HCT116 (cell line): ENCODE results near the gene CALR3. TPM values are rescaled to one million over a fixed set of nuclear protein-coding genes. Genes with fewer than 3 reads are reported as not detected.

Source experiments
- ATAC-seq: fragments of 200-7000 bp; cut with Tn5 transposase; 2 replicates; pipeline ENCODE4 v1.9.1; 2020; ENCODE audit warnings: mild to moderate bottlenecking, moderate library complexity
- BruUV-seq: library from RNA; stranded (reverse); fragments of 400-500 nt; replicated peaks from 2 replicates; lab custom pipeline; 2021; lab: Mats Ljungman, UMichigan
- CTCF ChIA-PET: fragments of 300-600 bp; sonication (Branson Sonifier 250); formaldehyde crosslinking; loops from one replicate; lab custom pipeline; 2021; ENCODE audit warnings: antibody characterized with exemption; lab: Charles Lee
- POLR2A ChIA-PET: fragments of 300-600, 350-600 bp; sonication (Branson Sonifier 250); formaldehyde crosslinking; loops from one replicate; lab custom pipeline; 2021; ENCODE audit warnings: antibody characterized with exemption; lab: Charles Lee
- RAD21 ChIA-PET, 2 experiments: fragments of 300-600 bp; sonication (Branson Sonifier 250); formaldehyde crosslinking; loops; one replicate each; lab custom pipeline; 2023; ENCODE audit warnings: low total read pairs in 2 of 2; ENCODE audit not compliant: uncharacterized antibody in 2 of 2, unreplicated experiment in 2 of 2, low non-redundant PET in 1 of 2; lab: Charles Lee
- DNase-seq: peaks from one replicate; pipeline ENCODE4 v3.0.0-alpha.2; 2010; ENCODE audit warnings: low read depth, low spot score
- H2AFZ ChIP-seq: fragments of 200-600 bp; shearing (Covaris generic), sonication (generic); 2 replicates; pipeline ENCODE4 v1.6.1; 2017; ENCODE audit warnings: low read depth, mixed run types, mixed read lengths, antibody characterized with exemption, low read length; ENCODE audit not compliant: poor library complexity, severe bottlenecking
- H3K27ac ChIP-seq: 2 replicates; pipeline ENCODE4 v1.5.1; 2012; ENCODE audit warnings: low read depth, low read length
- H3K27me3 ChIP-seq: fragments of 200-600 bp; sonication (generic); 2 replicates; pipeline ENCODE4 v1.6.1; 2016; ENCODE audit warnings: mixed run types, low read length, mixed read lengths; ENCODE audit not compliant: insufficient read depth
- H3K36me3 ChIP-seq, 2 experiments: fragments of 200-500 bp in 1 of 2; fragments of 200-600 bp in 1 of 2; sonication (Bioruptor generic) in 1 of 2; sonication (generic) in 1 of 2; 2 replicates each; pipeline versions ENCODE4 v1.5.1 to v1.6.1; 2014 to 2016; ENCODE audit warnings: low read length in 2 of 2, inconsistent platforms in 1 of 2, mixed read lengths in 1 of 2, mixed run types in 1 of 2; ENCODE audit not compliant: insufficient read depth in 2 of 2, control insufficient read depth in 1 of 2
- H3K4me1 ChIP-seq, 2 experiments: fragments of 200-600 bp in 1 of 2; sonication (generic) in 1 of 2; 2 replicates each; pipeline versions ENCODE4 v1.5.1 to v1.6.1; 2012 to 2017; ENCODE audit warnings: low read length in 2 of 2, inconsistent platforms in 1 of 2, mild to moderate bottlenecking in 1 of 2, mixed read lengths in 1 of 2, mixed run types in 1 of 2, moderate library complexity in 1 of 2; ENCODE audit not compliant: insufficient read depth in 2 of 2, control insufficient read depth in 1 of 2
- H3K4me2 ChIP-seq: fragments of 200-600 bp; sonication (generic); 2 replicates; pipeline ENCODE4 v1.6.1; 2017; ENCODE audit warnings: mixed run types, low read length, mixed read lengths
- H3K4me3 ChIP-seq, 2 experiments: fragments of 200-600 bp in 1 of 2; sonication (generic) in 1 of 2; replicated peaks in 1 of 2; 2 replicates each; pipeline ENCODE4 v1.5.1; 2011 to 2016; ENCODE audit warnings: low read length in 2 of 2, control low read depth in 1 of 2, low read depth in 1 of 2, mild to moderate bottlenecking in 1 of 2, mixed read lengths in 1 of 2, mixed run types in 1 of 2
- H3K79me2 ChIP-seq: fragments of 200-600 bp; sonication (generic); 2 replicates; pipeline ENCODE4 v1.6.1; 2017; ENCODE audit warnings: mild to moderate bottlenecking, mixed run types, low read length, moderate library complexity, mixed read lengths; ENCODE audit not compliant: insufficient read depth
- H3K9ac ChIP-seq: fragments of 200-600 bp; sonication (generic); 2 replicates; pipeline ENCODE4 v1.6.1; 2016; ENCODE audit warnings: low read length, mixed read lengths
- H3K9me2 ChIP-seq: fragments of 200-600 bp; sonication (generic), shearing (Covaris generic); 2 replicates; pipeline ENCODE4 v1.6.1; 2017; ENCODE audit warnings: mixed run types, mild to moderate bottlenecking, moderate library complexity; ENCODE audit not compliant: insufficient read depth
- H3K9me3 ChIP-seq, 2 experiments: fragments of 200-500 bp in 1 of 2; fragments of 200-600 bp in 1 of 2; sonication (Bioruptor generic) in 1 of 2; sonication (generic) in 1 of 2; 2 replicates each; pipeline ENCODE4 v1.6.1; 2014 to 2017; ENCODE audit warnings: low read length in 2 of 2, mixed read lengths in 2 of 2, inconsistent platforms in 1 of 2, low read depth in 1 of 2, mild to moderate bottlenecking in 1 of 2, mixed run types in 1 of 2, moderate library complexity in 1 of 2; ENCODE audit not compliant: control insufficient read depth in 1 of 2, insufficient read depth in 1 of 2
- H4K20me1 ChIP-seq: fragments of 200-600 bp; sonication (generic), shearing (Covaris generic); 2 replicates; pipeline ENCODE4 v1.6.1; 2017; ENCODE audit warnings: mixed run types, mild to moderate bottlenecking, moderate library complexity; ENCODE audit not compliant: insufficient read depth
- ATF3 ChIP-seq: IDR thresholded peaks from 2 replicates; pipeline ENCODE4 v1.6.1; 2012
- CBX3 ChIP-seq: IDR thresholded peaks from 2 replicates; pipeline ENCODE4 v1.6.1; 2012; ENCODE audit warnings: low read depth
- CEBPB ChIP-seq: IDR thresholded peaks from 2 replicates; pipeline ENCODE4 v1.6.1; 2012; ENCODE audit warnings: low read depth
- YY1 ChIP-seq: IDR thresholded peaks from 2 replicates; pipeline ENCODE4 v1.6.1; 2011; ENCODE audit warnings: low read length, low read depth, moderate library complexity, mild to moderate bottlenecking; ENCODE audit not compliant: insufficient replicate concordance; ENCODE audit errors: extremely low read depth
- ZNF274 ChIP-seq: fragments of 200-500 bp; sonication (Bioruptor generic); IDR thresholded peaks from 2 replicates; pipeline ENCODE4 v1.6.1; 2014; ENCODE audit warnings: mild to moderate bottlenecking, low read depth, low read length, inconsistent platforms
- intact Hi-C: fragments of 100-400 bp; cut with micrococcal nuclease; formaldehyde crosslinking; loops from 2 replicates; pipeline ENCODE4 v1.10.0; 2022
- total RNA-seq: library from RNA; stranded (reverse); gene quantifications from one replicate; pipeline ENCODE4 v1.2.1, GENCODE V29; 2021; ENCODE audit not compliant: unreplicated experiment
- TF ChIP-seq, protein P1 (sequence below): IDR thresholded peaks from 2 replicates; pipeline ENCODE4 v1.6.1; 2012
- TF ChIP-seq, protein P2 (sequence below): IDR thresholded peaks from 2 replicates; pipeline ENCODE4 v1.6.1; 2012; ENCODE audit warnings: low read depth

CALR3 gene
- total RNA-seq, 1 experiment from 2014 or later: not detected

- Histone ChIP-seq H3K36me3 (no peaks in the 10 kb centered on the region), H3K9me3 (no peaks in the 10 kb centered on the region), H3K4me1 (peaks cover 11 to 28% of the 10 kb centered on the region in 2 experiments; a peak in 3 of 4 replicates), H3K27me3 (no peaks in the 10 kb centered on the region), H3K4me3 (no peak overlapping the region), H3K9me2 (no peaks in the 10 kb centered on the region), H3K4me2 (no peak overlapping the region), H2AFZ (no peak overlapping the region), H3K9ac (no peak overlapping the region), H3K79me2 (peaks cover 80% of the 10 kb centered on the region), H3K27ac (no peak overlapping the region), H4K20me1 (no peaks in the 10 kb centered on the region)
- ChIA-PET POLR2A (no interaction called here), CTCF (no interaction called here), RAD21 (no interaction called here)
- no peak for TF ChIP-seq ZNF274
- TF ChIP-seq, protein P1, sequence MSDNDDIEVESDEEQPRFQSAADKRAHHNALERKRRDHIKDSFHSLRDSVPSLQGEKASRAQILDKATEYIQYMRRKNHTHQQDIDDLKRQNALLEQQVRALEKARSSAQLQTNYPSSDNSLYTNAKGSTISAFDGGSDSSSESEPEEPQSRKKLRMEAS: no peak
- no peak for TF ChIP-seq ATF3
- TF ChIP-seq, protein P2, sequence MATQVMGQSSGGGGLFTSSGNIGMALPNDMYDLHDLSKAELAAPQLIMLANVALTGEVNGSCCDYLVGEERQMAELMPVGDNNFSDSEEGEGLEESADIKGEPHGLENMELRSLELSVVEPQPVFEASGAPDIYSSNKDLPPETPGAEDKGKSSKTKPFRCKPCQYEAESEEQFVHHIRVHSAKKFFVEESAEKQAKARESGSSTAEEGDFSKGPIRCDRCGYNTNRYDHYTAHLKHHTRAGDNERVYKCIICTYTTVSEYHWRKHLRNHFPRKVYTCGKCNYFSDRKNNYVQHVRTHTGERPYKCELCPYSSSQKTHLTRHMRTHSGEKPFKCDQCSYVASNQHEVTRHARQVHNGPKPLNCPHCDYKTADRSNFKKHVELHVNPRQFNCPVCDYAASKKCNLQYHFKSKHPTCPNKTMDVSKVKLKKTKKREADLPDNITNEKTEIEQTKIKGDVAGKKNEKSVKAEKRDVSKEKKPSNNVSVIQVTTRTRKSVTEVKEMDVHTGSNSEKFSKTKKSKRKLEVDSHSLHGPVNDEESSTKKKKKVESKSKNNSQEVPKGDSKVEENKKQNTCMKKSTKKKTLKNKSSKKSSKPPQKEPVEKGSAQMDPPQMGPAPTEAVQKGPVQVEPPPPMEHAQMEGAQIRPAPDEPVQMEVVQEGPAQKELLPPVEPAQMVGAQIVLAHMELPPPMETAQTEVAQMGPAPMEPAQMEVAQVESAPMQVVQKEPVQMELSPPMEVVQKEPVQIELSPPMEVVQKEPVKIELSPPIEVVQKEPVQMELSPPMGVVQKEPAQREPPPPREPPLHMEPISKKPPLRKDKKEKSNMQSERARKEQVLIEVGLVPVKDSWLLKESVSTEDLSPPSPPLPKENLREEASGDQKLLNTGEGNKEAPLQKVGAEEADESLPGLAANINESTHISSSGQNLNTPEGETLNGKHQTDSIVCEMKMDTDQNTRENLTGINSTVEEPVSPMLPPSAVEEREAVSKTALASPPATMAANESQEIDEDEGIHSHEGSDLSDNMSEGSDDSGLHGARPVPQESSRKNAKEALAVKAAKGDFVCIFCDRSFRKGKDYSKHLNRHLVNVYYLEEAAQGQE: no peak
- TF ChIP-seq CBX3: no peak
- no peak for TF ChIP-seq YY1
- TF ChIP-seq CEBPB: no peak
- no TSS peak for BruUV-seq
- intact Hi-C loops: no loop called here
- ATAC-seq (no peak), DNase-seq (no peak)
Observed at GRCh38 chr19:16455489-16455888, 40.5 kb downstream of the CALR3 start.
